Common myeloid progenitor, CD34-positive (primary cell): Measurements from ENCODE around the gene PMM2.
"Not testable (repeated sequence)": the region's sequence is repeated elsewhere in the genome, so short reads cannot be mapped to it uniquely, and the experiment has no call there.

ENCODE experiments used
- CTCF ChIA-PET: fragments of 350-600 bp; sonication (Branson Sonifier 250); formaldehyde crosslinking; loops from one replicate; lab custom pipeline; 2021; ENCODE audit warnings: antibody characterized with exemption; lab: Charles Lee
- POLR2A ChIA-PET: fragments of 350-600 bp; sonication (Branson Sonifier 250); formaldehyde crosslinking; loops from one replicate; lab custom pipeline; 2021; ENCODE audit warnings: antibody characterized with exemption; lab: Charles Lee
- DNase-seq, 3 donors: peaks; one replicate each; pipeline versions ENCODE4 v3.0.0 to v3.0.0-alpha.2; 2013
- H3K27ac ChIP-seq, 2 experiments: 1 replicate in 1 of 2; 2 replicates in 1 of 2; pipeline ENCODE4 v1.7.0; 2013; ENCODE audit warnings: inconsistent platforms in 2 of 2, low read length in 2 of 2, mild to moderate bottlenecking in 2 of 2, low read depth in 1 of 2, moderate library complexity in 1 of 2; ENCODE audit not compliant: severe bottlenecking in 2 of 2, insufficient read depth in 1 of 2, poor library complexity in 1 of 2
- H3K27me3 ChIP-seq, 5 experiments: replicated peaks in 2 of 5; 1 replicate in 3 of 5; 2 replicates in 2 of 5; pipeline versions ENCODE4 v1.6.1 to v1.7.0; 2013; ENCODE audit warnings: low read length in 4 of 5, mild to moderate bottlenecking in 2 of 5, moderate library complexity in 2 of 5, inconsistent platforms in 1 of 5; ENCODE audit not compliant: insufficient read depth in 5 of 5, control insufficient read depth in 4 of 5
- H3K36me3 ChIP-seq, 4 experiments: 1 replicate in 2 of 4; 2 replicates in 2 of 4; pipeline versions ENCODE4 v1.6.1 to v1.7.0; 2013; ENCODE audit warnings: low read length in 3 of 4, control low read depth in 1 of 4, mild to moderate bottlenecking in 1 of 4; ENCODE audit not compliant: control insufficient read depth in 4 of 4, insufficient read depth in 4 of 4
- H3K4me1 ChIP-seq, 4 experiments: 1 replicate in 3 of 4; 2 replicates in 1 of 4; pipeline versions ENCODE4 v1.6.1 to v1.7.1; 2013; ENCODE audit warnings: low read length in 3 of 4, mild to moderate bottlenecking in 3 of 4, control low read depth in 1 of 4, inconsistent platforms in 1 of 4, moderate library complexity in 1 of 4; ENCODE audit not compliant: control insufficient read depth in 4 of 4, insufficient read depth in 4 of 4; ENCODE audit errors: control extremely low read depth in 1 of 4
- H3K4me3 ChIP-seq, 7 experiments: 1 replicate in 4 of 7; 2 replicates in 3 of 7; pipeline versions ENCODE4 v1.5.1 to v1.7.0; 2013; ENCODE audit warnings: mild to moderate bottlenecking in 7 of 7, low read length in 6 of 7, moderate library complexity in 6 of 7, inconsistent platforms in 2 of 7, low read depth in 2 of 7, control low read depth in 1 of 7; ENCODE audit not compliant: insufficient read depth in 4 of 7, control insufficient read depth in 1 of 7; ENCODE audit errors: extremely low read depth in 1 of 7
- H3K9me3 ChIP-seq, 5 experiments: 1 replicate in 4 of 5; 2 replicates in 1 of 5; pipeline versions ENCODE4 v1.6.1 to v1.7.1; 2013; ENCODE audit warnings: low read length in 4 of 5, mild to moderate bottlenecking in 2 of 5, inconsistent platforms in 1 of 5, low read depth in 1 of 5, moderate library complexity in 1 of 5; ENCODE audit not compliant: control insufficient read depth in 4 of 5, insufficient read depth in 2 of 5; ENCODE audit errors: control extremely low read depth in 1 of 5
- WGBS: methylation state at CpG from one replicate; pipeline ENCODE4 v1.1.5; 2013; ENCODE audit not compliant: insufficient coverage; 5-methylcytosine and 5-hydroxymethylcytosine counted together

Gene PMM2

DNA sequence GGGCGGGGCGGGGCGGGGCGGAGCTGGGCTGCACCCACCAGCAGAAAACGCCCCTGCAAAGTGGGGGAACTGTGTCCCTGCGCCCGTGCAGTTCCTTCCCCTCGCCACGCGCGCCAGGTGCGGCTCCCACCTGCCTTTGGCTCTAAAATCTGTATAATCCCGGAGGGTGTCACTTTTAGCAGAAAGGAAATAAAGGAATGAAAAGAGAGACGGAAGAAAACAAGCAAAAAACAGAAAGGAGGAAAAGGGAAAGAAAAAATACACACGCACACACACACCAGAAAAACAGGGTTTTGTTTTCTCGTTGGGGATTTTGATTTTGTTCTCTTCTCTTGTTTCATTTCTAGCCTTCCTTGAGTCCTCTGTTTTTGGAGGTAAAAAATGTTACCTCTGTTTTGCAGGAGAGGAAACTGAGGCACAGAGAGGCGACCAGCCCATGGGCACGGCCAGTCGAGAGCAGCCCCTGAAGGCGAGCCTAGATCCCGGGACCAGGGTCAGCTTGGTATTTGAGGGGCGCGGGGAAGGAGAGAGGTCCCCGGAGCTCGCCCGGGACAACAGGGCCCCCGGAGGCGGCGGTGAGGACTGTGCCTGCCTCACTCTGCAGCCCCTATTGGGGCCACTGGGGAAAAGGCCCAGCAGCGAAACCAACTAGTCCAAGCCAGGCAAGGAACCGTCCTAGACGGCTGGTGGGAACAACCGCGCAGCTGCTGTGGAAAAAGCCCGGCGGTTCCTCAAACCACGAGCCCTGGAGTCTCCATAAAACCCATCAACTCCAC is 71.8 kb downstream of the PMM2 start:
- ChIA-PET CTCF (interaction anchor here (0.9 to 4.3 kb wide), 7 partner anchors 9 to 233 kb away, joined by 3 to 36 read pairs (median 5); partner anchors contain the start of gene LITAFD), POLR2A (interaction anchor here (0.7 to 1.3 kb wide), 3 partner anchors 11 to 222 kb away, joined by 3 to 6 read pairs (median 5); partner anchors contain the start of gene HAPSTR1)
- Histone ChIP-seq H3K4me1 (peaks cover 3 to 67% (median 41%) of the 10 kb centered on the region in 4 experiments), H3K4me3 (peak overlapping the region in 6 of 7 experiments; percentile 52 to 82 (median 66)), H3K27ac (no peak overlapping the region), H3K27me3 (no peaks in the 10 kb centered on the region), H3K9me3 (no peaks in the 10 kb centered on the region), H3K36me3 (peaks cover 0 to 3% (median 0%) of the 10 kb centered on the region in 4 experiments)
- DNase-seq, result peak in 2 of 3 donors; percentile 46 to 58
- 25% methylated on average over 25 of the region's 37 CpGs for WGBS

- H3K36me3 ChIP-seq, DNase-seq, H3K27me3 ChIP-seq, POLR2A ChIA-PET, H3K27ac ChIP-seq, H3K9me3 ChIP-seq: not testable (repeated sequence)
- H3K4me3 ChIP-seq, result peak overlapping the region in 1 of 7 experiments; percentile 82
- CTCF ChIA-PET, result interaction anchor here (1.2 to 4.3 kb wide), 3 partner anchors 10 to 20 kb away, joined by 3 to 36 read pairs (median 5); partner anchors contain the start of gene LITAFD
- H3K4me1 ChIP-seq, result peaks cover 3 to 63% (median 41%) of the 10 kb centered on the region in 4 experiments
- 98% methylated on average over 9 of the region's 10 CpGs for WGBS
These were observed 72.3 kb downstream of the PMM2 start for GRCh38 chr16:8869988-8870241.

- peaks cover 3 to 48% (median 30%) of the 10 kb centered on the region in 4 experiments for H3K4me1 ChIP-seq
- no peaks in the 10 kb centered on the region for H3K36me3 ChIP-seq
- no peaks in the 10 kb centered on the region for H3K9me3 ChIP-seq
- no peak overlapping the region for H3K27ac ChIP-seq
- no peak for DNase-seq
- no peak overlapping the region for H3K4me3 ChIP-seq
- 99% methylated on average over 5 of the region's 5 CpGs for WGBS
- ChIA-PET POLR2A (no interaction called here), CTCF (interaction anchor here (0.8 to 4.3 kb wide), 5 partner anchors 10 to 19 kb away, joined by 3 to 36 read pairs (median 3); partner anchors contain the start of gene LITAFD)
- H3K27me3 ChIP-seq, result no peaks in the 10 kb centered on the region
These were observed 74.4 kb downstream of the PMM2 start for GRCh38 chr16:8872071-8872470.

DNA sequence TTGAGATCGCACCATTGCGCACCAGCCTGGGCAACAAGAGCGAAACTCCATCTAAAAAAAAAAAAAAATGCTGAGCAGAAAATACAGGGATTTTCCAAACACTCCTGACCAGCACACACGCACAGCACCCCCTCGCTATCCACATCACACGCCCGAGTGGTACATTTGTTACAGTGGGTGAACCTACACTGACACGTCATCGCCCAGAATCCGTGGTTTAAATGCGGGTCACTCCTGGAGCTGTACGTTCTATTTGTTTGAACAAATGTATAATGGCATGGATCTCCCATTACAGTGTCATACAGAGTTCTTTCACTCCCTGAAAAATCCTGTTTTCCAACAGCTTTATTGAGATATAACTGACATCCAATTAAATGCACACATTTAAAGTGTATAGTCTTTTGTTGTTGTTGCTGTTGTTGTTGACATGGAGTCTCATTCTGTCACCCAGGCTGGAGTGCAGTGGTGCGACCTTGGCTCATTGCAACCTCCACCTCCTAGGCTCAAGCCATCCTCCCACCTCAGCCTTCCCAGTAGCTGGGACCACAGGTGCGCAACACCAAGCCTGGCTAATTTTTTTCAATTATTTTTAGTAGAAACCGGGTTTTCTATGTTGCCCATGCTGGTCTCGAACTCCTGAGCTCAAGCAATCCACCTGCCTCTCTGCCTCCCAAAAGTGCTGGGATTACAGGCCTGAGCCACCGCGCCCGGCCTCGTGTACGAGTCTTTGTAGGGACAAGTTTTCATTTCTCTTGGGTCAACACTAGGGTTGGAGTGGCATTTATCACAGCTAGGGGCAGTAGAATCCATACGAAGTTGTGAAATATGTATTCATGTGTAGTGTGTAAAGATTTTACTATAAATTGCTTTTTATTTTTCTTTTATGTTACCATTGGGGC is 75.6 kb downstream of the PMM2 start:
- Histone ChIP-seq H3K4me3 (no peak overlapping the region), H3K36me3 (no peaks in the 10 kb centered on the region), H3K27ac (no peak overlapping the region), H3K4me1 (peaks cover 0 to 37% (median 19%) of the 10 kb centered on the region in 4 experiments), H3K27me3 (no peaks in the 10 kb centered on the region), H3K9me3 (no peaks in the 10 kb centered on the region)
- ChIA-PET POLR2A (no interaction called here), CTCF (interaction anchor here (0.6 to 4.3 kb wide), 12 partner anchors 8 to 301 kb away, joined by 3 to 36 read pairs (median 3); partner anchors contain the start of gene LITAFD)
- 98% methylated on average over 15 of the region's 22 CpGs for WGBS
- DNase-seq, result peak in 2 of 3 donors; percentile 33 to 43

- WGBS, result 100% methylated on average over 3 of the region's 7 CpGs
- DNase-seq, H3K4me3 ChIP-seq, H3K27me3 ChIP-seq, H3K36me3 ChIP-seq, H3K9me3 ChIP-seq, H3K27ac ChIP-seq: not testable (repeated sequence)
- ChIA-PET POLR2A (interaction anchor here (0.9 kb wide), 1 partner anchor 16 kb away, joined by 3 read pairs; no protein-coding TSS in a partner anchor), CTCF (interaction anchor here (0.6 to 4.3 kb wide), 10 partner anchors 8 to 302 kb away, joined by 3 to 36 read pairs (median 3); partner anchors contain the start of gene LITAFD)
- peaks cover 0 to 38% (median 19%) of the 10 kb centered on the region in 4 experiments for H3K4me1 ChIP-seq
These were observed 76.2 kb downstream of the PMM2 start for GRCh38 chr16:8873866-8874195.

DNA sequence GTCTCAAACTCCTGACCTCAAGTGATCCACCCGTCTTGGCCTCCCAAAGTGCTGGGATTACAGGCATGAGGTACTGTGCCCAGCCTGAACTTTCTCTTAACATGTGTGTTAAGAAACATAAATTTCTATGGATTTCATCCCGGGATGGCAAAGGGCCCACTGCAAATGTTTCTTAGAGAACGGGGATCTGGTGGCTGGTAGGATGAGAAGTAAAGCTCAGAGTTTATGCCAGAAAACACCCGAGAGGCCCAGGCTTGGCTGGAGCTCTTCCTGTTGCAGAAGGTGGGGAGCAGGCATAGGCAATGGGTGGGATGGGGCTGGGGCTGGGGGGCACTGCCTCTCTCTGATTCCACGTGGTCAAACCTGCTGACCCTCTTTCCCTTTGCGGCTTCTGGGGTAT is 76.7 kb downstream of the PMM2 start:
- H3K4me3 ChIP-seq, result no peak overlapping the region
- WGBS, result 44% methylated on average over 3 of the region's 6 CpGs
- no peak overlapping the region for H3K27ac ChIP-seq
- peaks cover 0 to 35% (median 16%) of the 10 kb centered on the region in 4 experiments for H3K4me1 ChIP-seq
- no peaks in the 10 kb centered on the region for H3K9me3 ChIP-seq
- no peaks in the 10 kb centered on the region for H3K27me3 ChIP-seq
- H3K36me3 ChIP-seq, result no peaks in the 10 kb centered on the region
- CTCF ChIA-PET, result interaction anchor here (0.8 to 1.7 kb wide), 6 partner anchors 13 to 302 kb away, joined by 3 to 5 read pairs (median 3); no protein-coding TSS in a partner anchor
- DNase-seq, result no peak
- POLR2A ChIA-PET, result interaction anchor here (0.9 kb wide), 1 partner anchor 16 kb away, joined by 3 read pairs; no protein-coding TSS in a partner anchor
